MM.1S (cell line): ENCODE measurements around the gene RNGTT.

Source experiments
- DNase-seq: peaks from one replicate; pipeline ENCODE4 v3.0.0-alpha.2; 2015
- H2AFZ ChIP-seq: fragments of 300-600 bp; sonication (generic); 2 replicates; pipeline ENCODE4 v1.6.0; 2016; ENCODE audit warnings: antibody characterized with exemption, low read length
- H3F3A ChIP-seq: fragments of 300-600 bp; sonication (generic); 2 replicates; pipeline ENCODE4 v1.6.1; 2016; ENCODE audit warnings: mild to moderate bottlenecking, antibody characterized with exemption, low read length, moderate library complexity, mixed read lengths; ENCODE audit not compliant: insufficient read depth
- H3K27ac ChIP-seq: fragments of 300-600 bp; sonication (generic); 2 replicates; pipeline ENCODE4 v1.5.1; 2016; ENCODE audit warnings: mild to moderate bottlenecking, low read length
- H3K27me3 ChIP-seq: fragments of 300-600 bp; sonication (generic); replicated peaks from 2 replicates; pipeline ENCODE4 v1.6.0; 2016; ENCODE audit warnings: low read length; ENCODE audit not compliant: insufficient read depth
- H3K36me3 ChIP-seq: fragments of 300-600 bp; sonication (generic); replicated peaks from 2 replicates; pipeline ENCODE4 v1.6.1; 2016; ENCODE audit warnings: mild to moderate bottlenecking, low read length, mixed read lengths; ENCODE audit not compliant: insufficient read depth
- H3K4me1 ChIP-seq: fragments of 300-600 bp; sonication (generic); 2 replicates; pipeline ENCODE4 v1.6.1; 2016; ENCODE audit warnings: low read length, mixed read lengths
- H3K4me2 ChIP-seq: fragments of 300-600 bp; sonication (generic); 2 replicates; pipeline ENCODE4 v1.6.0; 2016; ENCODE audit warnings: low read depth, low read length
- H3K4me3 ChIP-seq: fragments of 300-600 bp; sonication (generic); 2 replicates; pipeline ENCODE4 v1.5.1; 2016; ENCODE audit warnings: low read length, mixed read lengths
- H3K79me2 ChIP-seq: fragments of 300-600 bp; sonication (generic); 2 replicates; pipeline ENCODE4 v1.6.1; 2016; ENCODE audit warnings: mixed run types, low read length, mixed read lengths
- H3K9ac ChIP-seq: fragments of 300-600 bp; sonication (generic); 2 replicates; pipeline ENCODE4 v1.6.1; 2016; ENCODE audit warnings: low read length, mixed read lengths
- H3K9me2 ChIP-seq: fragments of 300-600 bp; sonication (generic); replicated peaks from 2 replicates; pipeline ENCODE4 v1.6.1; 2016; ENCODE audit warnings: mild to moderate bottlenecking, low read length, mixed read lengths; ENCODE audit not compliant: insufficient read depth
- H3K9me3 ChIP-seq: fragments of 300-600 bp; sonication (generic); replicated peaks from 2 replicates; pipeline ENCODE4 v1.6.1; 2016; ENCODE audit warnings: mild to moderate bottlenecking, low read length, mixed read lengths; ENCODE audit not compliant: insufficient read depth
- H4K20me1 ChIP-seq: fragments of 300-600 bp; sonication (generic); 2 replicates; pipeline ENCODE4 v1.6.1; 2016; ENCODE audit warnings: mild to moderate bottlenecking, low read length, moderate library complexity, mixed read lengths; ENCODE audit not compliant: insufficient read depth
- CTCF ChIP-seq: fragments of 300-600 bp; sonication (generic); IDR thresholded peaks from 2 replicates; pipeline ENCODE4 v1.5.1; 2016; ENCODE audit warnings: antibody characterized with exemption, low read length, mixed read lengths
- EZH2 ChIP-seq: fragments of 300-600 bp; sonication (generic); optimal IDR thresholded peaks from 2 replicates; pipeline ENCODE3; 2017; ENCODE audit warnings: low read depth, mild to moderate bottlenecking, antibody characterized with exemption, low read length, mixed read lengths
- EZH2phosphoT487 ChIP-seq: fragments of 300-600 bp; sonication (generic); IDR thresholded peaks from 2 replicates; pipeline ENCODE4 v1.6.1; 2018; ENCODE audit warnings: antibody characterized with exemption, low read length

Gene RNGTT

GRCh38 chr6:89009624-89010059 lies 46.2 kb upstream of the RNGTT start:
- Histone ChIP-seq H2AFZ (no peak overlapping the region), H3F3A (no peaks in the 10 kb centered on the region), H3K27me3 (no peaks in the 10 kb centered on the region), H3K79me2 (no peaks in the 10 kb centered on the region), H3K36me3 (no peaks in the 10 kb centered on the region), H3K27ac (no peak overlapping the region), H3K9me3 (no peaks in the 10 kb centered on the region), H3K4me1 (no peaks in the 10 kb centered on the region), H3K9me2 (no peaks in the 10 kb centered on the region), H3K4me2 (no peak overlapping the region), H4K20me1 (no peaks in the 10 kb centered on the region), H3K4me3 (no peak overlapping the region), H3K9ac (no peak overlapping the region)
- TF ChIP-seq EZH2phosphoT487 (no peak), CTCF (no peak), EZH2 (no peak)
- DNase-seq: no peak

GRCh38 chr6:89008815-89009374 lies 45.5 kb upstream of the RNGTT start:
- Histone ChIP-seq H3K4me3 (no peak overlapping the region), H3K4me2 (no peak overlapping the region), H3F3A (no peaks in the 10 kb centered on the region), H3K79me2 (no peaks in the 10 kb centered on the region), H2AFZ (0 out of 2 replicates have a peak overlapping the region, but pooled peaks have one; percentile 42), H3K27me3 (no peaks in the 10 kb centered on the region), H3K9me2 (no peaks in the 10 kb centered on the region), H3K36me3 (no peaks in the 10 kb centered on the region), H3K4me1 (no peaks in the 10 kb centered on the region), H3K9me3 (no peaks in the 10 kb centered on the region), H4K20me1 (no peaks in the 10 kb centered on the region), H3K27ac (no peak overlapping the region), H3K9ac (no peak overlapping the region)
- no peak for DNase-seq
- TF ChIP-seq EZH2phosphoT487: no peak
- TF ChIP-seq EZH2: no peak
- TF ChIP-seq CTCF: no peak

- Histone ChIP-seq H3K9me3 (no peaks in the 10 kb centered on the region), H3K4me1 (no peaks in the 10 kb centered on the region), H3F3A (no peaks in the 10 kb centered on the region), H3K27ac (no peak overlapping the region), H4K20me1 (no peaks in the 10 kb centered on the region), H2AFZ (peak overlapping the region; percentile 42; the same call in 1 of the 2 replicates), H3K27me3 (no peaks in the 10 kb centered on the region), H3K4me3 (no peak overlapping the region), H3K79me2 (no peaks in the 10 kb centered on the region), H3K36me3 (no peaks in the 10 kb centered on the region), H3K9ac (no peak overlapping the region), H3K4me2 (peak overlapping the region; percentile 33; the same call in 1 of the 2 replicates), H3K9me2 (no peaks in the 10 kb centered on the region)
- TF ChIP-seq EZH2 (no peak), EZH2phosphoT487 (no peak), CTCF (no peak)
- DNase-seq: no peak
These were observed 44.8 kb upstream of the RNGTT start for GRCh38 chr6:89008001-89008814.
